GM23248 (cell line): Measurements from ENCODE around the gene IFFO2. TPM values are rescaled to one million over a fixed set of nuclear protein-coding genes. Genes with fewer than 3 reads are reported as not detected.

Experiments used
- DNase-seq: peaks from one replicate; pipeline ENCODE4 v3.0.0-alpha.2; 2015
- H2AFZ ChIP-seq: fragments of 200-600 bp; sonication (generic); 2 replicates; pipeline ENCODE4 v1.6.1; 2016; ENCODE audit warnings: antibody characterized with exemption
- H3F3A ChIP-seq: fragments of 200-600 bp; sonication (generic); 2 replicates; pipeline ENCODE4 v1.6.1; 2016; ENCODE audit warnings: mild to moderate bottlenecking, antibody characterized with exemption, mixed run types; ENCODE audit not compliant: insufficient read depth
- H3K27ac ChIP-seq: fragments of 200-600 bp; sonication (generic); 2 replicates; pipeline ENCODE4 v1.5.1; 2016; ENCODE audit warnings: mild to moderate bottlenecking
- H3K27me3 ChIP-seq: fragments of 200-600 bp; sonication (generic); replicated peaks from 2 replicates; pipeline ENCODE4 v1.6.1; 2016; ENCODE audit warnings: mild to moderate bottlenecking; ENCODE audit not compliant: insufficient read depth
- H3K36me3 ChIP-seq: fragments of 200-600 bp; sonication (generic); 2 replicates; pipeline ENCODE4 v1.6.1; 2016; ENCODE audit warnings: low read depth, mild to moderate bottlenecking
- H3K4me1 ChIP-seq: fragments of 200-600 bp; sonication (generic); 2 replicates; pipeline ENCODE4 v1.6.1; 2016; ENCODE audit warnings: mild to moderate bottlenecking; ENCODE audit not compliant: insufficient read depth
- H3K4me2 ChIP-seq: fragments of 200-600 bp; sonication (generic); one replicate; pipeline ENCODE4 v1.6.1; 2016; ENCODE audit warnings: mild to moderate bottlenecking; ENCODE audit not compliant: unreplicated experiment
- H3K4me3 ChIP-seq: fragments of 200-600 bp; sonication (generic); 2 replicates; pipeline ENCODE4 v1.5.1; 2016; ENCODE audit warnings: mild to moderate bottlenecking
- H3K79me2 ChIP-seq: fragments of 200-600 bp; sonication (generic); 2 replicates; pipeline ENCODE4 v1.6.1; 2016; ENCODE audit warnings: mild to moderate bottlenecking; ENCODE audit not compliant: insufficient read depth
- H3K9ac ChIP-seq: fragments of 200-600 bp; sonication (generic); 2 replicates; pipeline ENCODE4 v1.6.1; 2016; ENCODE audit warnings: mild to moderate bottlenecking
- H3K9me2 ChIP-seq: fragments of 200-600 bp; sonication (generic); 2 replicates; pipeline ENCODE4 v1.6.1; 2016; ENCODE audit warnings: mixed run types, mild to moderate bottlenecking, moderate library complexity; ENCODE audit not compliant: insufficient read depth
- H3K9me3 ChIP-seq: fragments of 200-600 bp; sonication (generic); one replicate; pipeline ENCODE4 v1.6.1; 2017; ENCODE audit warnings: low read depth
- H4K20me1 ChIP-seq: fragments of 200-600 bp; sonication (generic); 2 replicates; pipeline ENCODE4 v1.6.0; 2016; ENCODE audit not compliant: insufficient read depth
- EZH2 ChIP-seq: fragments of 200-600 bp; sonication (generic); IDR thresholded peaks from 2 replicates; pipeline ENCODE4 v1.6.1; 2018; ENCODE audit warnings: antibody characterized with exemption, mild to moderate bottlenecking; ENCODE audit not compliant: insufficient read depth, poor library complexity, severe bottlenecking
- EZH2phosphoT487 ChIP-seq: fragments of 200-600 bp; sonication (generic); IDR thresholded peaks from 2 replicates; pipeline ENCODE4 v1.6.1; 2018; ENCODE audit warnings: antibody characterized with exemption, moderate library complexity, mild to moderate bottlenecking, low read depth; ENCODE audit not compliant: insufficient read depth
- WGBS, 2 experiments: methylation state at CpG; one replicate each; pipeline ENCODE4 v1.1.6; 2015 to 2017; ENCODE audit warnings: low lambda C conversion rate in 2 of 2, low coverage in 1 of 2; ENCODE audit errors: missing lambda C conversion rate in 2 of 2; 5-methylcytosine and 5-hydroxymethylcytosine counted together
- in situ Hi-C: fragments of 300-500 bp; cut with MboI; formaldehyde crosslinking; loops from 2 replicates; pipeline ENCODE4 v1.15.0; 2020
- polyA plus RNA-seq: library from polyadenylated mRNA; unstranded; fragments of >200 nt; fragmentation: Nextera tagmentation; extraction: Ambion mirVana; gene quantifications from 2 replicates; pipeline ENCODE4 v1.2.1, GENCODE V29; 2016
- total RNA-seq: library from RNA; depleted of rRNA; stranded (reverse); fragments of >200 nt; shearing (Covaris generic); gene quantifications from 2 replicates; pipeline ENCODE4 v1.2.3, GENCODE V29; 2014

Gene IFFO2
- total and polyA plus RNA-seq, 2 experiments from 2014 or later: 0.60 to 12.8 TPM

- no peaks in the 10 kb centered on the region for H3K79me2 ChIP-seq
- no peak for DNase-seq
- no peaks in the 10 kb centered on the region for H3K9me2 ChIP-seq
- H3K27ac ChIP-seq: no peak overlapping the region
- H3F3A ChIP-seq: 0 out of 2 replicates have a peak, but pooled peaks cover 2% of the 10 kb centered on the region
- no peak overlapping the region for H3K9ac ChIP-seq
- no peak overlapping the region for H3K4me3 ChIP-seq
- H3K4me2 ChIP-seq: no peak overlapping the region
- H4K20me1 ChIP-seq: no peaks in the 10 kb centered on the region
- H3K4me1 ChIP-seq: peaks cover 9% of the 10 kb centered on the region; the same call in 1 of the 2 replicates
- H2AFZ ChIP-seq: no peak overlapping the region
- in situ Hi-C loops: loop anchor here (10.0 kb wide), 1 partner anchor 166 kb away; no protein-coding TSS in a partner anchor
- H3K27me3 ChIP-seq: no peaks in the 10 kb centered on the region
- no peak for TF ChIP-seq EZH2phosphoT487
- no peak for TF ChIP-seq EZH2
- no peaks in the 10 kb centered on the region for H3K9me3 ChIP-seq
- peaks cover 6% of the 10 kb centered on the region; the same call in 1 of the 2 replicates for H3K36me3 ChIP-seq
- 80 to 85% methylated on average over 17 of the region's 17 CpGs for WGBS, 2 experiments
Measured at GRCh38 chr1:18908911-18909771, 47.3 kb downstream of the IFFO2 start.

GRCh38 chr1:18907917-18908845 is 48.3 kb downstream of the IFFO2 start:
- Histone ChIP-seq H3K36me3 (peaks cover 6% of the 10 kb centered on the region; the same call in 1 of the 2 replicates), H3K9me3 (no peaks in the 10 kb centered on the region), H2AFZ (no peak overlapping the region), H3K9ac (no peak overlapping the region), H3K4me3 (no peak overlapping the region), H3K4me2 (no peak overlapping the region), H3K4me1 (peaks cover 9% of the 10 kb centered on the region), H4K20me1 (no peaks in the 10 kb centered on the region), H3K9me2 (no peaks in the 10 kb centered on the region), H3K79me2 (no peaks in the 10 kb centered on the region), H3F3A (peaks cover 12% of the 10 kb centered on the region), H3K27me3 (no peaks in the 10 kb centered on the region), H3K27ac (no peak overlapping the region)
- no peak for DNase-seq
- WGBS, 2 experiments: 91 to 93% methylated on average over 19 to 22 of the region's 22 CpGs
- in situ Hi-C loops: loop anchor here (10.0 kb wide), 1 partner anchor 167 kb away; no protein-coding TSS in a partner anchor
- no peak for TF ChIP-seq EZH2
- no peak for TF ChIP-seq EZH2phosphoT487

GRCh38 chr1:18907021-18907916 is 49.2 kb downstream of the IFFO2 start:
- H3K4me3 ChIP-seq: no peak overlapping the region
- WGBS, 2 experiments: 24 to 27% methylated on average over 15 to 16 of the region's 16 CpGs
- no peak overlapping the region for H3K9ac ChIP-seq
- in situ Hi-C loops: loop anchor here (10.0 kb wide), 1 partner anchor 168 kb away; no protein-coding TSS in a partner anchor
- no peaks in the 10 kb centered on the region for H3K9me3 ChIP-seq
- H3K36me3 ChIP-seq: peaks cover 6% of the 10 kb centered on the region; the same call in 1 of the 2 replicates
- H4K20me1 ChIP-seq: no peaks in the 10 kb centered on the region
- H3K27me3 ChIP-seq: no peaks in the 10 kb centered on the region
- TF ChIP-seq EZH2phosphoT487: no peak
- no peak for TF ChIP-seq EZH2
- no peak overlapping the region for H3K4me2 ChIP-seq
- no peaks in the 10 kb centered on the region for H3K9me2 ChIP-seq
- H3K27ac ChIP-seq: no peak overlapping the region
- DNase-seq: peak; percentile 71
- H3F3A ChIP-seq: peaks cover 15% of the 10 kb centered on the region
- no peaks in the 10 kb centered on the region for H3K79me2 ChIP-seq
- H3K4me1 ChIP-seq: peaks cover 6% of the 10 kb centered on the region
- no peak overlapping the region for H2AFZ ChIP-seq
